ENCODE results near the gene ACER2.

The ACER2 gene

DNA sequence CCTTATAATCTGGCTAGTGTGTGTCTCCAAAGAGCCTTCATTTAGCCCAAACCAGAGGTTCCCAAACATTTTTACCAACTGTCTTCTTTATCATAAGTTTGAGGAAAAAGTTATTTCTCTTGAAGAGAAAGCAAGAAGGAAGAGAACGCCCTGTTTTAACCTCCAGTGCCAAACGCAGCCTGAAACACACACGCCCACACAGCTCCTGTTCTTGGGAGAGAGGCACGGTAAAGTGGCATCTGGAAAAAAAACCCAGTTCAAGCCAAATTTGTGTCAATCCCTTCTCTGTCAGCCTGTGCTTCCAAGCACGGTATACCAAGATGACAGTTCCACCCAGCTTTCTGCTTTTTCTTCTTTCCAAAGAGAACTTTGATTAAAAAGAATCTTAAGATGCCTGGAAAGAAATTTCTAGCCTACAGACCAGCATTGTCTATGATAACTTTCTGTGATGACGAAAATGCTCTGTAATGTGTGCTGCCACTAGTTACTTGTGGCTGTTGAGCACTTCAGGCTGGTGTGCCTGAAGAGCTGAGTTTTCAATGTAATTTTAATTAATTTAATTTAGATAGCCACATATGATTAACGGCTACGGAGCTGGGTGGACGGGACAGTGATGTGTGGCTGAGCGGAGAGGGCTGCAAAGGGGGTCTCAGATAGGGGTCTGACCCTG lies 62.3 kb downstream of the ACER2 start:
- no peak overlapping the region for H3K9ac ChIP-seq (ENCODE audit: low read length)
- no peaks in the 10 kb centered on the region for H3K9me3 ChIP-seq (ENCODE audit: control insufficient read depth, low read length)
- H3K4me1 ChIP-seq (ENCODE audit: control insufficient read depth, insufficient read depth, low read length), result peaks cover 13% of the 10 kb centered on the region
- H3K36me3 ChIP-seq (ENCODE audit: control insufficient read depth, insufficient read depth, low read length, severe bottlenecking), result no peaks in the 10 kb centered on the region
- peaks cover 13% of the 10 kb centered on the region for H3K27me3 ChIP-seq (replicated peaks; ENCODE audit: control insufficient read depth, insufficient read depth, low read length)
- peak overlapping the region; percentile 24 for H3K4me3 ChIP-seq (ENCODE audit: low read length)
- no peak for DNase-seq (ENCODE audit: low read depth)

DNA sequence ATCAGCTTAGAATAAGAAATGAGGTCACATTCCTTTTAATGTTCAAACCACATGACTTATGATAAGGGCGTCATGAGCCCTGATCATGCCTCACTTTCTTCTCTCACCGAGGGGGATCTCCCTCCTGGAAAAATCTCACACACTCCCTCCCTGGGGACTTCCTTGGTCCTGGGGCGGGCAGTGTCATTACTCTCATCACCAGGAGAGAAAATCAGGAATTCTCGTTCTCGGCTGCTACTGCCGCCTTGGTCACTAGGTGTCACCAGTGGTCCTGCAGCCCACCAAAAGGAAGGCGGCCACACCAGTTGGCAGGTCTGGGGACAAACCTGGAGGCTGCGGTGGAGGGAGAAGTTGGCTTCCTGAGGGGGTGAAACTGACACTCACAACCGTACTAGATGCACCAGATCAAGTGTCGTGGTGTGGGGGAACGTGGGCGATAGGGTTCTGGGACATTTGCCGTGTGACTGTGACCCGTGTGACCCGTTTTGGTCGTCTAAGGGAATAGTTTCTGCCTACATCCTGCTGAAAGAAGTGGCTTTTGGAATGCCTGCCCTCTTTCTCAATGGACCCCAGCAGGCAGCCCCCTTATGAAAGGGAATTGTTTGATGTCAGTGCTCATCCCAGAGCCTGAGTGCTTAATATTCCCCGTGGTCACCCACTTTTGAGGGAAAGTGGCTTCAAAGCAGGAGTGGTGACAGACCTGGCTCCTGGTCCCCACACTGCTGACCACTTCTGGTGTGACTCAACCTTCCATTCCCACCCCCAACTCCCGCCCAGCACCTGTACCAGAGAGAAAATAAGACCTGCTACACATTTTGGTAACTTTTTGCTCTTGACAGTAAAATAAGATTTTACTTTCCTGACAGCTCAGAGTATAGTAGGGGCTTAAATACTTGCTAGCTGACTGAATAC lies 63.2 kb downstream of the ACER2 start:
- peaks cover 13% of the 10 kb centered on the region for H3K27me3 ChIP-seq (replicated peaks; ENCODE audit: control insufficient read depth, insufficient read depth, low read length)
- peaks cover 13% of the 10 kb centered on the region for H3K4me1 ChIP-seq (ENCODE audit: control insufficient read depth, insufficient read depth, low read length)
- no peak overlapping the region for H3K9ac ChIP-seq (ENCODE audit: low read length)
- H3K4me3 ChIP-seq (ENCODE audit: low read length), result no peak overlapping the region
- H3K36me3 ChIP-seq (ENCODE audit: control insufficient read depth, insufficient read depth, low read length, severe bottlenecking), result no peaks in the 10 kb centered on the region
- no peaks in the 10 kb centered on the region for H3K9me3 ChIP-seq (ENCODE audit: control insufficient read depth, low read length)
- peak; percentile 69 for DNase-seq (ENCODE audit: low read depth)

DNA sequence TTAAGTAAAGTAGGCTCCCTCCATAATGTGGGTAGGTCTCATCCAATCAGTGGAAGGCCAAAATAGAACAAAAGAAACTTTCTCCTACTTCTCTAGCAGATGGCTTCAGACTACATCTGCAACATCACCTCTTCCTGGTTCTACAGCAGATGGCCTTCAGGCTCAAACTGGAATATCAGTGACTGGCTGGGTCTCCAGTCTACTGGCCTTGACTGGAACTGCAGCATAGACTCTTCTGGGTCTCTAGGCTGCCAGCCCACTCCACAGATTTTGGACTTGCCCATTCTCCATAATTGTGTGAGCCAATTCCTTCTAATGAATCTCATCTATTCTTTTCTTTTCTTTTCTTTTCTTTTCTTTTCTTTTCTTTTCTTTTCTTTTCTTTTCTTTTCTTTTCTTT lies 64.8 kb downstream of the ACER2 start:
- no peaks in the 10 kb centered on the region for H3K9me3 ChIP-seq (ENCODE audit: control insufficient read depth, low read length)
- peaks cover 13% of the 10 kb centered on the region for H3K27me3 ChIP-seq (replicated peaks; ENCODE audit: control insufficient read depth, insufficient read depth, low read length)
- H3K4me3 ChIP-seq (ENCODE audit: low read length), result no peak overlapping the region
- no peak overlapping the region for H3K9ac ChIP-seq (ENCODE audit: low read length)
- DNase-seq (ENCODE audit: low read depth), result no peak
- H3K4me1 ChIP-seq (ENCODE audit: control insufficient read depth, insufficient read depth, low read length), result peaks cover 13% of the 10 kb centered on the region
- H3K36me3 ChIP-seq (ENCODE audit: control insufficient read depth, insufficient read depth, low read length, severe bottlenecking), result no peaks in the 10 kb centered on the region

DNA sequence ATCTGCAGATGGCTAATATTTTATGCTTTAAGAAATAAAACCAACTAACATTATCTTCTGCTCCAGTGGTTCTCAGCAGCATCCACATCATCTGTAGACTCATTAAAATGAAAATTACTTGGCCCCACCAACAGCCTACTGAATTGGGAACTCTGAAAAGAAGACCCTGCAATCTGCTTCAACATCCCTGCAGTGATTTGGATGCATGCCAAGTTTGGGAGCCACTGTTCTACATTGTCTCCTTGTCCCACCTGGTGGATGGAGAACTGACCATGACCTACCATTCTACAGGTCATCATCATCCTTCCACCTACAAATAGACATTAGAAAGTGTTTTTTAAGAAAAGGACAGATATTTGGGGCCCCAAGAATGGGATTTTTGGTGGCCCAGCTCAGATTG lies 71.1 kb downstream of the ACER2 start:
- Histone ChIP-seq H3K27me3 (replicated peaks; ENCODE audit: control insufficient read depth, insufficient read depth, low read length) (peaks cover 14% of the 10 kb centered on the region), H3K4me1 (ENCODE audit: control insufficient read depth, insufficient read depth, low read length) (no peaks in the 10 kb centered on the region), H3K36me3 (ENCODE audit: control insufficient read depth, insufficient read depth, low read length, severe bottlenecking) (no peaks in the 10 kb centered on the region), H3K4me3 (ENCODE audit: low read length) (no peak overlapping the region), H3K9ac (ENCODE audit: low read length) (no peak overlapping the region), H3K9me3 (ENCODE audit: control insufficient read depth, low read length) (no peaks in the 10 kb centered on the region)
- no peak for DNase-seq (ENCODE audit: low read depth)

DNA sequence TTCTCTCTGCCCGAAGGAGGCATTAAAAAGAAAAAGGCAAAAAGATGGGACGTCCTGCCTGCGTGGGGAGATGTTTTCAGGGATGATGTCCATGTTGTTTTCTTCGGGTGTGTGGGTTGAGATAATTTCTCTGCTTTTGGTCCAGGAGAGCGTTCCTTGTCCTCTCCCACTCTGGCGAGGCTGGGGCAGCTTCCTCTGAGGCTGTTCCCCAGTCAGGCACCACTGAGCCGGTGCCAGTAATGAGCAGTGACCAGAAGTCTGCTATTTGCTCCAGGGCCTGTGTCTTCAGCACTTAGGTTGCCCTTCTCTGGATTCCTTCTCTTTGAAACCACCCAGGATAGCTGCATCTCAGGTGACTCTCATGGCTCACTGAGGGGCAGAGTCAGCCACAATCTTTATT lies 71.5 kb downstream of the ACER2 start:
- Histone ChIP-seq H3K9me3 (ENCODE audit: control insufficient read depth, low read length) (no peaks in the 10 kb centered on the region), H3K4me1 (ENCODE audit: control insufficient read depth, insufficient read depth, low read length) (no peaks in the 10 kb centered on the region), H3K27me3 (replicated peaks; ENCODE audit: control insufficient read depth, insufficient read depth, low read length) (peaks cover 10% of the 10 kb centered on the region), H3K4me3 (ENCODE audit: low read length) (no peak overlapping the region), H3K9ac (ENCODE audit: low read length) (no peak overlapping the region), H3K36me3 (ENCODE audit: control insufficient read depth, insufficient read depth, low read length, severe bottlenecking) (no peaks in the 10 kb centered on the region)
- no peak for DNase-seq (ENCODE audit: low read depth)

DNA sequence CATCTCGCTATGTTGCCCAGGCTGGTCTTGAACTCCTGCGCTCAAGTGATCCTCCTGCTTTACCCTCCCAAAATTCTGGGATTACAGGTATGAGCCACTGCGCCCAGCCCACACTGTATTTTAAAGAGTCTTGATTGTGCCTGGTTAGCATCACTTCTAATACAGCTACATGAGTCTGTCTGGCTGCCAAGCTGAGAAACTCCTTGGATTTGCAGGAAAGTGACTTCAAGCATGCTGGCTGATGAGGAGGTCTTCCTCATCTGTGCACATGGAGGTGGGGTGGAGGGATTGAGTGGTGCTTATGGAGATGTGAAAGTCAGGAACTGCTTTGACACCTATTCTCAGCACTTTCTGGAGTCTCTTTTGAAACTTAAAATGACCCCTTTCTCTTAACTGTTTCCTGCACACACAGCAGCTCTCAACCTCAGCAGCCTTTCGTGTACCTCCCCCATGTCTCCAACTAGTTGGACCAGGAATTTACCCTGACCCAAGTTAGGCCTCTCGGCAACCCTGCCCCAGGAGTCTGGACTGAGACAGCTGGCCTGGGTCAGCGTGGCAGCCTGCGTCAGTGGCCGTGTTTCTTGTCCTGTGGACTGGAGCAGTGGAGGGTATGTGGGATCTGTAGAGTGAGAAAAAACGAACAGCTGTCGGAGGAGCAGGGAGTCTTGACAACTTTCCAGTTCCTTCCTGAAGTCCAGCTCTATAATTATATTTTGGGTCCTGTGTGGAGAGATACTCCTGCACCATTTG lies 72.5 kb downstream of the ACER2 start:
- Histone ChIP-seq H3K4me1 (ENCODE audit: control insufficient read depth, insufficient read depth, low read length) (no peaks in the 10 kb centered on the region), H3K4me3 (ENCODE audit: low read length) (no peak overlapping the region), H3K9me3 (ENCODE audit: control insufficient read depth, low read length) (no peaks in the 10 kb centered on the region), H3K36me3 (ENCODE audit: control insufficient read depth, insufficient read depth, low read length, severe bottlenecking) (no peaks in the 10 kb centered on the region), H3K9ac (ENCODE audit: low read length) (no peak overlapping the region), H3K27me3 (replicated peaks; ENCODE audit: control insufficient read depth, insufficient read depth, low read length) (peaks cover 8% of the 10 kb centered on the region)
- DNase-seq (ENCODE audit: low read depth), result no peak

DNA sequence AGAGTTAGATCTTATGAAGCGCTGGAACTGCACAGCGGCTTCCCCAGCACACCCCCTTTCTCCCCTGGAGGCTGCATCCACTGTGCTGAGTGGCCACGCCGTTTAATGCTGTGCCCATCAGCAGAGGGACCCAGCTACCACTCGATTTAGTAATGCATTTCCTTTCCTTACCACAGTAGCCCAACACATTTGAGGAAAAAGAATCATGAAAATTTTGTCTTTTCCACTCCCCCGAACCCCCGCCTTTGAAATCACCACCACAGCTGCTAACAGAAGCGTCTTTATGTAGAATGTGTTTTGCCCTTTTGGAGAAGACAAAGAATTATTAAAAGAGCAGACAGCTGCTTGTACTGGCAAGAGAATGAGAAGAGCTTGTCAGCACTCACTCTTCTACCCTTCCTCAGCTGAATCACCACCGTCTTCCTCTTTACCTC lies 73.2 kb downstream of the ACER2 start:
- Histone ChIP-seq H3K4me1 (ENCODE audit: control insufficient read depth, insufficient read depth, low read length) (no peaks in the 10 kb centered on the region), H3K9me3 (ENCODE audit: control insufficient read depth, low read length) (no peaks in the 10 kb centered on the region), H3K9ac (ENCODE audit: low read length) (no peak overlapping the region), H3K27me3 (replicated peaks; ENCODE audit: control insufficient read depth, insufficient read depth, low read length) (peaks cover 8% of the 10 kb centered on the region), H3K36me3 (ENCODE audit: control insufficient read depth, insufficient read depth, low read length, severe bottlenecking) (no peaks in the 10 kb centered on the region), H3K4me3 (ENCODE audit: low read length) (no peak overlapping the region)
- no peak for DNase-seq (ENCODE audit: low read depth)

DNA sequence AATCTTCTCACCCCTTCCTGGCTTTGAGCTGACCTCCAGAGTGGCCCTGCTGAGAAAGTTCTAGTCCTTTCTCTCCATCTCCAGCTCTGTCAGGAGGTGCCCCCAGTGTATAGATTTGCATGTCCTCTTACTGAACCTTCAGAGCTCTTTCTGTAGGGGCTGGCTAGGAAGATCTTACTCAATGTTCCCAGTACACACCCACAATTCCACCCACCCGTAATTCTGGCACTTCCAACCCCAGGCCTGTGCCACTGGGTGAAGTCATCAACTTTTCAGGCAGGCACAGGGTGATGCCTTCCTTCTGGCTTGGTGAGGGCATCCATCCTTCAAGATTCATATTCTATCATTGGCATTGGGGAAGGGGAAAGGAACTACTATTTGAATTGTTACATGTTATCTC lies 75.9 kb downstream of the ACER2 start:
- Histone ChIP-seq H3K4me3 (ENCODE audit: low read length) (no peak overlapping the region), H3K27me3 (replicated peaks; ENCODE audit: control insufficient read depth, insufficient read depth, low read length) (peaks cover 8% of the 10 kb centered on the region), H3K9ac (ENCODE audit: low read length) (no peak overlapping the region), H3K4me1 (ENCODE audit: control insufficient read depth, insufficient read depth, low read length) (no peaks in the 10 kb centered on the region), H3K9me3 (ENCODE audit: control insufficient read depth, low read length) (no peaks in the 10 kb centered on the region), H3K36me3 (ENCODE audit: control insufficient read depth, insufficient read depth, low read length, severe bottlenecking) (no peaks in the 10 kb centered on the region)
- DNase-seq (ENCODE audit: low read depth), result no peak

DNA sequence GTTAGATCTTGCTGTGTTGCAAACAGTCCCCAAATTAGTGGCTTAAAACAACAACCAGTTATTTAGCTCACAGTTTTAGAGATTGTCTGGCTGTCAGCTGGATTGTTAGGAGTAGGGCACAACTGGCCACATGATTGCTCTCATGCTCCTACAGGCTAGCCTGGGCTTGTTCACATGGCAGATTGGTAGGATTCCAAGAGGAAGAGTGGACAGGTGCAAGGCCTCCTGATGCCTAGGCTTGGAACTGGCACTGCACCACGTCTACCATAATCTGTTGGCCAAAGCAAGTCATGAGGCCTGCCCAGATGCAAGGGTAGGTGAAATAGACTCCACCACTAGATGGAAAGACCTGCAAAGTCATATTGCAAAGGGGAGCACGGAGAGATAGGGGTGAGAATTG lies 76.4 kb downstream of the ACER2 start:
- Histone ChIP-seq H3K4me3 (ENCODE audit: low read length) (no peak overlapping the region), H3K9ac (ENCODE audit: low read length) (no peak overlapping the region), H3K4me1 (ENCODE audit: control insufficient read depth, insufficient read depth, low read length) (no peaks in the 10 kb centered on the region), H3K9me3 (ENCODE audit: control insufficient read depth, low read length) (no peaks in the 10 kb centered on the region), H3K27me3 (replicated peaks; ENCODE audit: control insufficient read depth, insufficient read depth, low read length) (peaks cover 8% of the 10 kb centered on the region), H3K36me3 (ENCODE audit: control insufficient read depth, insufficient read depth, low read length, severe bottlenecking) (no peaks in the 10 kb centered on the region)
- DNase-seq (ENCODE audit: low read depth), result no peak

DNA sequence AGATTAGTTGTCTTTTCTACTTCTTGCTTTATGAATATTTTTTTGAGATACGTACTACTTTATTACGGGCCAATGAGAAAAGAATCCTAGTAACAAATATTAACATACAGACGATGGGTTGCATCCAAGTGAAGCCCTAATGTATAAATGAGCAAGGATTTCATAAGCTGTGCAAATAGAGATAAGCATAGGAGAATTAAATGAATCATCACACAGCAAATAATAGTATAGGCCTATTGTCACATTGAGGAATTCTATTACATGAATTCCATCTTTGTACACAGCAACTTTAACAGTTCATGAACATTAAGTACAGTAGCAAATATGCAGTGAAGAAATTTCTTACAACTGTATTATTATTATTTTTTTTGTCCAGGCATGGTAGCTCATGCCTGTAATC lies 78.0 kb downstream of the ACER2 start:
- DNase-seq (ENCODE audit: low read depth), result no peak
- Histone ChIP-seq H3K9me3 (ENCODE audit: control insufficient read depth, low read length) (no peaks in the 10 kb centered on the region), H3K36me3 (ENCODE audit: control insufficient read depth, insufficient read depth, low read length, severe bottlenecking) (no peaks in the 10 kb centered on the region), H3K4me3 (ENCODE audit: low read length) (no peak overlapping the region), H3K4me1 (ENCODE audit: control insufficient read depth, insufficient read depth, low read length) (no peaks in the 10 kb centered on the region), H3K9ac (ENCODE audit: low read length) (no peak overlapping the region), H3K27me3 (replicated peaks; ENCODE audit: control insufficient read depth, insufficient read depth, low read length) (peaks cover 2% of the 10 kb centered on the region)

DNA sequence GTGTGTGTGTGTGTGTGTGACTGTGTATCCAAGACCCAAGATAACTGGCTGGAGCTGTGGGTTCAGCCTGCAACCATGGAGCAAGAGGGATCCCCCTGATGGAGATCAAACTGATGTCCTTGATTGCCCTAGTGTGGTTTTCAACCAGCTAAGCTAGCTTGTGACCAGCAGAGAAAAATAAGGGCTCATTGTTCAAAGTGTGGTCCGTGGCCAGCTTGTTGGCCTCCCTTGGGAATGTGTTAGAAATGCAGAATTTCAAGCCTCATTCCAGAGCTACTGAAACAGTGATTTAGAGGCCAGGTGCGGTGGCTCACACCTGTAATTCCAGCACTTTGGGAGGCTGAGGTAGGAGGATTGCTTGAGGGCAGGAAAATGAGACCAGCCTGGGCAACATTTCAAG lies 79.9 kb downstream of the ACER2 start:
- H3K9ac ChIP-seq (ENCODE audit: low read length), result no peak overlapping the region
- no peaks in the 10 kb centered on the region for H3K36me3 ChIP-seq (ENCODE audit: control insufficient read depth, insufficient read depth, low read length, severe bottlenecking)
- H3K27me3 ChIP-seq (replicated peaks; ENCODE audit: control insufficient read depth, insufficient read depth, low read length), result no peaks in the 10 kb centered on the region
- DNase-seq (ENCODE audit: low read depth), result no peak
- H3K9me3 ChIP-seq (ENCODE audit: control insufficient read depth, low read length), result no peaks in the 10 kb centered on the region
- H3K4me3 ChIP-seq (ENCODE audit: low read length), result no peak overlapping the region
- peaks cover 13% of the 10 kb centered on the region for H3K4me1 ChIP-seq (ENCODE audit: control insufficient read depth, insufficient read depth, low read length)
